Endothelial cell of coronary artery (primary cell): ENCODE measurements around the gene CD46. TPM values are rescaled to one million over a fixed set of nuclear protein-coding genes. Genes with fewer than 3 reads are reported as not detected.

ENCODE experiments used
- total RNA-seq: library from RNA; depleted of rRNA; stranded (reverse); fragments of >200 nt; gene quantifications from 2 replicates; pipeline ENCODE4 v1.2.3, GENCODE V29; 2014

The CD46 gene
- total RNA-seq: 139 and 239 TPM in 2 replicates

DNA sequence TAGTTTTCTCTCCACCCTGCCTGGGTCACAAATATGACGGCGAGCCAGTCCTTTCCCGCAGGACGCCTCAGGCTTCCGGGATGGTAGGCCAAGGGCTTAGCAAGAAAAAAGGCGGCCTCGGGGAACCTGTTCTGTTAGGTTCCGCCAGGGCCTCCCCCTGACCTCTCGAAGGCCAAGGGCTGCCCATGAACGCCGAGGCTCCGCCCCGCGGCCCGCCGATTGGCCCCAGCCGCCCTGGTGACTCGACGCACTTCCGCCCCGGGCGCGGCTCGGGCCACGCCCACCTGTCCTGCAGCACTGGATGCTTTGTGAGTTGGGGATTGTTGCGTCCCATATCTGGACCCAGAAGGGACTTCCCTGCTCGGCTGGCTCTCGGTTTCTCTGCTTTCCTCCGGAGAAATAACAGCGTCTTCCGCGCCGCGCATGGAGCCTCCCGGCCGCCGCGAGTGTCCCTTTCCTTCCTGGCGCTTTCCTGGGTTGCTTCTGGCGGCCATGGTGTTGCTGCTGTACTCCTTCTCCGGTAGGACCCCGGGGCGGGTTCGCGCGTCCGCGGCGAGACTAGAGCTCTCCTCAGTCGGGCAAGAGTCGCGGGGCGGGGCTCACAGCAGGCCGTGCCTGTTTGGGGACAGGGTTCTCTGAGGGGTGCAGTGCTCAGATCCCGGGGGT is at the start of gene CD46:
CD46 (plus strand) TSS at position 265 of the 666 bp plus-strand sequence; CDS start at position 424, 159 bp downstream.

Other genes starting within 250 kb of the CD46 start
- not detected in 2 replicates for gene CR1L, start 106.9 kb upstream of the CD46 start, total RNA-seq
- 30.3 and 51.4 TPM in 2 replicates for gene CD34, start 159.1 kb downstream of the CD46 start, total RNA-seq